NCI-H2107 treated with DMSO at 0.1 percent for 48 hours (cell line): ENCODE results near the gene ZNHIT2.

Experiments
- DNase-seq: peaks from one replicate; lab custom pipeline; 2025; ENCODE audit not compliant: unreplicated experiment; lab: John Stamatoyannopoulos, UW

Gene ZNHIT2

DNA sequence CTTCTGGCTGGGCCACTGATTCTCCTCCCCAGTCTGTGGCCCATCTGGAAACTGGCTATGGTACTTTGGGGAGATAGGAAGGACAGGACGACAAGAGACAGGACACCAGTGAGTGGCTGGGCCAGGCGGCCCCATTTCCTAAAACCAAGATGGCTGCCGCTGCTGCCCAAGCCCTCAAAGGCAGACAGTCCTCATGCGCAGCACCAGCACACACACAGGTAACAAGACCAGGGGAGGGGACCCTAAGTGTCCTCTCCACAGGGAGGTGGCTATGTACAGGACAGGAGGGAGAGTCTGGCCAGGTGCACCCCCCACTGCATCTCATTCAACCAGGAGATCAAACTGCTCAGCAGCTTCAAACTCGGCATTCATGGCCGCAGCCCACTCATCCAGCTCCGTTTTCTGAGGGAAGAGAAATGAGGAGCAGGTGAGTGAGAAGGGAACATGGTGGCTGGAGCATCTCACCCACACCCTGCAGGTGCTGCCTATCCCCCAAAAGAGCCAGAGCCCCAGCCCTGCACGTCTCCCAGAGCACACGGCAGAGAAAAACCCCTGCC is 38.6 kb downstream of the ZNHIT2 start:
- DNase-seq, result no peak

DNA sequence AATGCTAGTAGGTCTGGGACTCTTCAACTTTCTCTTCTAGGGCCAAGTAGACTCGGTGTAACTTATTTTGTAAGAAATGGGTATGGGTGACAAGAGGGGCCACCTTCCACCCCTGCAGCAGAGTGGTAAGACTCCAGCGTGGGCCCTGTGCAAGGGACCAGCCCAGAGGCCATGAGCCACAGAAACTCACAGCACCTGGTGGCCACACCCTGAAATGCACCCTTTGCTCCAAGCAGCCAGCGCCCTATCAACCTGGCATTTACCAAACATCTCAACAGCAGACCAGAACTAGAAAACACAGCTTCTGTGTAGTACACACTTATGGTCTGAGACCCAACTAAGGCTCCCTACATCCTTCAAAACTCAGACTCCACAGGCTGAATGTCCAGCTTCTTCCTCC is 39.4 kb downstream of the ZNHIT2 start:
- peak; percentile 39 for DNase-seq

DNA sequence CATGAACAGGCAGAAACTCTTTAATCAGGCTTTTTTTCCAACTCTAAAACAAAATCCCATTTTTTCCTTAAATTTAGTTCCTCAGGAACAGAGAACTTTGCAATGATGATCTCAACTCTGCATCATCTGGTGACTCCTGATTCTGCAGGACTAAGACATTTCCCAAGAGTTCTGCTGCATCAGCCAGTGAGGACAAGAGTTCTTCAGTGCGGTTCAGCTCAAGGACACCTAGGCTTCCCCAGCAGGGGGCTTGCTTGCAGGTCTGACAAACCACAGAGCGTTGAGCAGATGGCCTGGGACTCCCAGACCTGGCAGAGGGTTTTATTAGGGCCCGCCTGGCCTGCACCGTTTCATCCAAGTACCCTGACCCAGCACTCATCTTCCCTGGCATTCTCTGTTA is 40.0 kb downstream of the ZNHIT2 start:
- peak; percentile 51 for DNase-seq

DNA sequence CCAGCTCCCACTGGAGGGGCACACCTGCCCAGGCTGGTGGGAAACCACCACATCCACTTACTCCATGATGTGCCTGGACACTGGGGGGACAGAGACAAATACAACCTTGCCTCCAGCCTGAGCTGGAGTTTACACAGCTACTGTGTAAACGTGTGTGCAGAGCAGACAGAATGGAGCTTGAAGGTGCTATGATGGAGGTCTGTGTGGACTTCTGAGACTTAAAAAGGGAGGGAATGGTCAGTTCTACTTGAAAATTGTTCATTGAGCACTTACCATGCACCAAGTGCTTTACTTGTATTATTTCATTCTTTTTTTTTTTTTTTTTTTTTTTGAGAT is 44.9 kb downstream of the ZNHIT2 start:
- DNase-seq, result no peak

DNA sequence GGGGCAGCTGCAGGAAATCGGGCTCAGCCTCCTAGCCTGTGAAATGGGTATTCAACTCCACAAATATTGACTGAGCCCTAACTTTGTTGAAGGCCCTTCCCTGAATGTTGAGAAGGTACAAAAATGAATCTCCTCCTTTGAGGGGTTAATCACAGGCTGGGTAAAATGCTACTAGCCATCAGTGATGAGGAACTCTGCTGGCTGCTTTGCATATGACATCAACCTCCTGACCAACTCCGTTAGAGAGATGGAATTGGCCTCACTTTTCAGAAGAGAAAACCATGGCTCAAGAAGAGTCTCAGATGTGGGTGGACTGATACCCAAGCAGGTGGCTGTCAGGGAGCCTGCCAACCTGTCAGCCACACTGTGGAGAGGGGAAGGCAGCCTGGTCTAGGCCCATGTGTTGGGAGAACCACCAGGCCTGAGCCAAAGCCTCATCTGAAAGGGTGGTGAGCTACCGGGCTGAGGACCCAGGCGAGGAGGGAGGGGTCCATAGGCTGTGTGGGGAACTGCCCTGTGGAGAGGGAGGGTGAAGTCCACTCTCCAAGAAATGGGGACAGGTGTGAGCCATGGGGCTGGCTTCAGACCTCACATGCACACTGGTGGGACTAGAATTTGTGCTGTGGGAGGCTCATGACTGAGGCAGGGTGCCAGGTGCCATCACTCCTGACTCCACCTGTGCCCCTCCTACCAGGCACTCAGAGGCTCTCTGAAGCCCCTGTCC is 45.4 kb downstream of the ZNHIT2 start:
- DNase-seq, result no peak

DNA sequence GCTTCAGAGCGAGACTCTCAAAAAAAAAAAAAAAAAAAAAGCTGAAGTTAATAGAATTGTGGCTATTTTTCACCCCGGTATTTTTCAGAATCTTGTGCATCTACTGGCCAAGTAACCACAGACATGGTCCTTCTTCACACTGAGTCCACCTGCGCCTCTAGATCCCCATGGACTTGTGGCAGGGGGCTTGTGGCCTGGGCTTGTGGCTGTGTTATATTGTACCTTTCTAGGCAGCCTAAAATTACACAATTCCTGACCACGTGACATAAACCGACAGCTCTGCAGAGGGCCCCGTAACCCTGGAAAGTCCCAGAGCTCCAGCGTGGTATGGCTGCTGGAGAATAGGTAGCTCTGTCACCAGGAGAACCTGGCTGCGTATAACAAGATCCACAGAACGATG is 48.3 kb downstream of the ZNHIT2 start:
- peak; percentile 77 for DNase-seq

DNA sequence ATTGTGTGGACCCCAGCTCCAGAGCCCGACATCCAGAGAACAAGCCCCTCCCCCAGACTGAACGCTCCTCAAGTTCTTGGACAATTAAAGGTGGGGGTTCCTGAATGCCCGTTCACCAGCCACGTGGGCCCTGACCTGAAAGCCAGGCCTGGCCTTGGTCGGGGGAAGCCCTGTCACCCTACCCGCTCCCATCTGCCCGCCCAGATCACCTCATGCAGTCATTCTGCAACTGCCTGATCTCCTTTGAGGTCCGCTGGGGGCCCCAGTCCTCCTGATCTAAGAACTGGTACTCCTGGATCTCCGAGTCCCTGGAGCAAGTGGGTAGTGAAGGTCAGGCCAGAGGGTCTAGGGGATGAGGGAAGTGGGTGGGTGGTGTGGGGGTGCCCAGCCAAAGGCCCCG is 50.1 kb downstream of the ZNHIT2 start:
- DNase-seq, result no peak

DNA sequence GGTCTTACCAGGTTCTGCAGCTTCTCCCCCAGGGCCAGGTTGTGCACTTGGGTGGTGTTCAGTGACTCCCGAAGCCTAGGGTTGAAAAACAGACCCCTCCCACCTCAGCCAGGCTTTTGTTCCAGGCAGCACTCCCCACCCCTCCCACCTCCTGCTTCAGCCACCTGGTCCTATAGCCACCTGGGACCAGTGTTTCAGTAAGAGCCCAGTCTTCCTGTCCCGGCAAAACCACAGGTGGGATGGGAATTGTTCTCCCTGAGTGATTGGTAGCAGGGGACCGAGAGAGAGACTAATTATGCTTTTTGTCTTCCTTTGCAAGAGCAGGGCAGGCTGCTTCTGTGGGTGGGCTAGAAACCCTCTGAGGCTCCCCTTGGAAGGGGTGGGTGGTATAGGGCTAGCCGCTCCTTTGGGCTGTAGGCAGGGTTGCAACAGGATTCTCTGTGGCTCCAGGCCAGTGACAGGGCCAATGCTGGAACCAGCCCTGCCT is 50.7 kb downstream of the ZNHIT2 start:
- peak; percentile 95 for DNase-seq
